Activated CD4-positive, alpha-beta T cell treated with anti-CD3 and anti-CD28 coated beads, Interleukin-2, amount 50 U/mL, for 48 hours (primary cell): ENCODE measurements around the gene FANCC.
"Not testable (repeated sequence)": the region's sequence is repeated elsewhere in the genome, so short reads cannot be mapped to it uniquely, and the experiment has no call there.

ENCODE experiments used
- DNase-seq, 2 experiments: peaks; one replicate each; pipeline ENCODE4 v3.0.0-alpha.2; 2020

The FANCC gene

GRCh38 chr9:95329061-95329460 is 11.6 kb upstream of the FANCC start:
- DNase-seq: not testable (repeated sequence)

- no peak for DNase-seq
Measured at GRCh38 chr9:95327239-95327865, 9.8 kb upstream of the FANCC start.

- no peak for DNase-seq
Measured at GRCh38 chr9:95325221-95325620, 7.7 kb upstream of the FANCC start.

- DNase-seq: no peak
Measured at GRCh38 chr9:95317893-95318211, 343 bp upstream of the FANCC start.

GRCh38 chr9:95316794-95317118 is 753 bp downstream of the FANCC start:
- peak; percentile 51 to 62 for DNase-seq

- no peak for DNase-seq
Measured at GRCh38 chr9:95316274-95316673, 1.2 kb downstream of the FANCC start.

GRCh38 chr9:95315108-95315746 is 2.3 kb downstream of the FANCC start:
- DNase-seq: no peak

- peak; percentile 12 to 17 for DNase-seq
Measured at GRCh38 chr9:95313010-95313498, 4.5 kb downstream of the FANCC start.

GRCh38 chr9:95311961-95312360 is 5.5 kb downstream of the FANCC start:
- DNase-seq: no peak

- DNase-seq: no peak
Measured at GRCh38 chr9:95307538-95307937, 10.0 kb downstream of the FANCC start.

GRCh38 chr9:95306819-95307218 is 10.7 kb downstream of the FANCC start:
- DNase-seq: no peak

- no peak for DNase-seq
Measured at GRCh38 chr9:95305770-95306492, 11.6 kb downstream of the FANCC start.

- no peak for DNase-seq
Measured at GRCh38 chr9:95302479-95302878, 15.0 kb downstream of the FANCC start.

- no peak for DNase-seq
Measured at GRCh38 chr9:95297760-95298159, 19.7 kb downstream of the FANCC start.

GRCh38 chr9:95297316-95297715 is 20.2 kb downstream of the FANCC start:
- DNase-seq: no peak

GRCh38 chr9:95296761-95297160 is 20.7 kb downstream of the FANCC start:
- DNase-seq: no peak

- DNase-seq: not testable (repeated sequence)
Measured at GRCh38 chr9:95293296-95293695, 24.2 kb downstream of the FANCC start.

GRCh38 chr9:95292226-95292625 is 25.3 kb downstream of the FANCC start:
- no peak for DNase-seq

GRCh38 chr9:95286151-95286550 is 31.4 kb downstream of the FANCC start:
- DNase-seq: no peak

- no peak for DNase-seq
Measured at GRCh38 chr9:95285307-95285706, 32.2 kb downstream of the FANCC start.

GRCh38 chr9:95284162-95285080 is 33.1 kb downstream of the FANCC start:
- DNase-seq: no peak

- no peak for DNase-seq
Measured at GRCh38 chr9:95283673-95284072, 33.8 kb downstream of the FANCC start.

- DNase-seq: no peak
Measured at GRCh38 chr9:95282332-95282731, 35.2 kb downstream of the FANCC start.
